Fibroblast of lung (primary cell): ENCODE data around the gene TRAF2.

Experiments used
- EZH2 ChIP-seq: IDR thresholded peaks from 2 replicates; pipeline ENCODE4 v1.5.1; 2012; ENCODE audit warnings: low read length, control low read depth, mild to moderate bottlenecking; ENCODE audit errors: missing control alignments
- TF ChIP-seq, protein P1 (sequence below), 2 donors: IDR thresholded peaks in 1 of 2; conservative IDR thresholded peaks in 1 of 2; 1 replicate in 1 of 2; 2 replicates in 1 of 2; pipeline ENCODE4 v1.5.1; 2011 to 2012; ENCODE audit warnings: low read length in 2 of 2, control low read depth in 1 of 2, inconsistent platforms in 1 of 2, low read depth in 1 of 2, mild to moderate bottlenecking in 1 of 2

DNA sequence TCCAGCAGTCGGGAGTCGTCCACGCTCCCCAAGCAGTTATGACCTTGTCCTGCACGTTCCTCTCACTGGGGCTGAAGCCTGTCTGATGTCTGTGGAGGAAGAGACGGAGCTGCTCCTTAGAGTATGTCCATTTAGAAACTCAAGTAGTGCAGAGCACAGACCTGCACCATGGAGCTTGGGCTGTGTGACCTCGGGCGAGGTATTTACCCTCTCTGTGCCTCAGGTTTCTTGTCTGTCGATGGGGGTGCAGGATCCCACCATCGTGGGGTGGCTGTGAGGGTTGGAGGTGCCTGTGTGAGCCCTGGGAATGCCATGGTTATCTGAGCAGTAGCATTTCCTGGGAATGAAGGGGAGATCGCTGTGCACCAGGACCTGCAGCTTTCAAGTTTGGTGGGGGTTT, 14.2 kb downstream of the TRAF2 start:
- TF ChIP-seq, protein P1, sequence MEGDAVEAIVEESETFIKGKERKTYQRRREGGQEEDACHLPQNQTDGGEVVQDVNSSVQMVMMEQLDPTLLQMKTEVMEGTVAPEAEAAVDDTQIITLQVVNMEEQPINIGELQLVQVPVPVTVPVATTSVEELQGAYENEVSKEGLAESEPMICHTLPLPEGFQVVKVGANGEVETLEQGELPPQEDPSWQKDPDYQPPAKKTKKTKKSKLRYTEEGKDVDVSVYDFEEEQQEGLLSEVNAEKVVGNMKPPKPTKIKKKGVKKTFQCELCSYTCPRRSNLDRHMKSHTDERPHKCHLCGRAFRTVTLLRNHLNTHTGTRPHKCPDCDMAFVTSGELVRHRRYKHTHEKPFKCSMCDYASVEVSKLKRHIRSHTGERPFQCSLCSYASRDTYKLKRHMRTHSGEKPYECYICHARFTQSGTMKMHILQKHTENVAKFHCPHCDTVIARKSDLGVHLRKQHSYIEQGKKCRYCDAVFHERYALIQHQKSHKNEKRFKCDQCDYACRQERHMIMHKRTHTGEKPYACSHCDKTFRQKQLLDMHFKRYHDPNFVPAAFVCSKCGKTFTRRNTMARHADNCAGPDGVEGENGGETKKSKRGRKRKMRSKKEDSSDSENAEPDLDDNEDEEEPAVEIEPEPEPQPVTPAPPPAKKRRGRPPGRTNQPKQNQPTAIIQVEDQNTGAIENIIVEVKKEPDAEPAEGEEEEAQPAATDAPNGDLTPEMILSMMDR (conservative IDR thresholded peaks at IDR 0.05 in 1 of 2, IDR thresholded peaks at IDR 0.05 in 1 of 2; ENCODE audit: low read depth in 1 of 2, low read length in 2 of 2): no peak
- no peak for TF ChIP-seq EZH2
